SK-N-DZ (cell line): ENCODE results near the gene CACNG7.

Experiments used
- DNase-seq: peaks from one replicate; pipeline ENCODE4 v3.0.0-alpha.2; 2015; ENCODE audit warnings: low spot score

Gene CACNG7

GRCh38 chr19:53878776-53879139 lies 30.3 kb upstream of the CACNG7 start:
- no peak for DNase-seq

GRCh38 chr19:53879140-53880081 lies 29.7 kb upstream of the CACNG7 start:
- DNase-seq: peak; percentile 90

- DNase-seq: no peak
Observed at GRCh38 chr19:53880711-53881481, 28.2 kb upstream of the CACNG7 start.

GRCh38 chr19:53881482-53882390 lies 27.3 kb upstream of the CACNG7 start, which contains the start of gene PRKCG:
PRKCG (plus strand) TSS chr19:53882197; CDS start chr19:53882495, 298 bp downstream.
- DNase-seq: peak; percentile 40

GRCh38 chr19:53882391-53883050 lies 26.6 kb upstream of the CACNG7 start:
- no peak for DNase-seq

GRCh38 chr19:53883231-53883661 lies 25.8 kb upstream of the CACNG7 start:
- DNase-seq: no peak

- no peak for DNase-seq
Observed at GRCh38 chr19:53883741-53884140, 25.3 kb upstream of the CACNG7 start.

GRCh38 chr19:53884256-53884655 lies 24.8 kb upstream of the CACNG7 start:
- DNase-seq: no peak

GRCh38 chr19:53885036-53885435 lies 24.0 kb upstream of the CACNG7 start:
- DNase-seq: no peak

GRCh38 chr19:53892301-53892980 lies 16.6 kb upstream of the CACNG7 start:
- no peak for DNase-seq

- peak; percentile 48 for DNase-seq
Observed at GRCh38 chr19:53892981-53893325, 16.1 kb upstream of the CACNG7 start.

GRCh38 chr19:53894707-53895106 lies 14.4 kb upstream of the CACNG7 start:
- DNase-seq: no peak

- no peak for DNase-seq
Observed at GRCh38 chr19:53896682-53897081, 12.4 kb upstream of the CACNG7 start.

GRCh38 chr19:53897459-53897858 lies 11.6 kb upstream of the CACNG7 start:
- no peak for DNase-seq

GRCh38 chr19:53898166-53898565 lies 10.9 kb upstream of the CACNG7 start:
- no peak for DNase-seq

- peak; percentile 36 for DNase-seq
Observed at GRCh38 chr19:53898636-53899341, 10.3 kb upstream of the CACNG7 start.

GRCh38 chr19:53900191-53900860 lies 8.8 kb upstream of the CACNG7 start:
- no peak for DNase-seq

GRCh38 chr19:53903055-53903680 lies 5.9 kb upstream of the CACNG7 start:
- DNase-seq: no peak

GRCh38 chr19:53904909-53905308 lies 4.2 kb upstream of the CACNG7 start:
- no peak for DNase-seq
